22Rv1 (cell line): ENCODE data around the gene APBB2.

ENCODE experiments used
- H3K27ac ChIP-seq: fragments of 450-650 bp; 2 replicates; pipeline ENCODE4 v1.5.1; 2017
- ZFX ChIP-seq: fragments of 450-650 bp; IDR thresholded peaks from 2 replicates; pipeline ENCODE4 v1.6.1; 2017; ENCODE audit warnings: antibody characterized with exemption, borderline replicate concordance
- TF ChIP-seq, protein P1 (sequence below): fragments of 450-650 bp; IDR thresholded peaks from 2 replicates; pipeline ENCODE4 v1.5.1; 2017; ENCODE audit warnings: mild to moderate bottlenecking

The APBB2 gene

DNA sequence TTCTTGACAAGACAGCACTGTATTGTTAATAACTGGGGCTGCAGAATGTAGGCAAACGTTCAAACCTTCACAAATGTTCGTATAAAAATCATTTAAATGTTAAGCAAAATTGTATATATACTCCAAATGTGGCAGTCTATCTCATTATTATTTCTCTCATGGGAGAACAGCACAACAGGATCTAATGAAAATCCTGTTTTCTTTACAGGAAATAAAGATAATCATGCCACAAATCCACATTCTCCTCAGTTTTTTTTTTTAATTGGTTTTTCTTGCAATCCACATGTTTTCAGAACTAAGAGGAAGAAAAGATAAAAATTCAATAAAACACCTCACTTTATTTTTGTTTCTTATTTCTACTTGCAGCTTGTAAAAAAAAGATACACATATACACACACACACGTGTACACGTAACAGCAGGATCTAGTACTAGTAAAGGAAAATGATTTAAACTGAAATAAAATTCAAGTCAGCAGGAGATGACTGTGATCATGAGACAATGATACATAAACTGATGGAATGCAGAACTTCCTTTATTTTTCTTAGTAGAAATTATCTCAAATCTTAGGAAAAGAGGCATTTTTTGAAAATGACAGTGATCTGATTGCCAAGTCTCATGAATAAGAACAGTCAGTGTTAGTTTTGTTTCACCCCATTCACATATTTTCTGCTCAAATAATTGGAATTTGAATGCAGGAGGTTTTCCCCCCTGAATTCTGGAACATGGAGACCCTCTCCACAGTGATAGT is 11.3 kb downstream of the APBB2 start:
- TF ChIP-seq, protein P1, sequence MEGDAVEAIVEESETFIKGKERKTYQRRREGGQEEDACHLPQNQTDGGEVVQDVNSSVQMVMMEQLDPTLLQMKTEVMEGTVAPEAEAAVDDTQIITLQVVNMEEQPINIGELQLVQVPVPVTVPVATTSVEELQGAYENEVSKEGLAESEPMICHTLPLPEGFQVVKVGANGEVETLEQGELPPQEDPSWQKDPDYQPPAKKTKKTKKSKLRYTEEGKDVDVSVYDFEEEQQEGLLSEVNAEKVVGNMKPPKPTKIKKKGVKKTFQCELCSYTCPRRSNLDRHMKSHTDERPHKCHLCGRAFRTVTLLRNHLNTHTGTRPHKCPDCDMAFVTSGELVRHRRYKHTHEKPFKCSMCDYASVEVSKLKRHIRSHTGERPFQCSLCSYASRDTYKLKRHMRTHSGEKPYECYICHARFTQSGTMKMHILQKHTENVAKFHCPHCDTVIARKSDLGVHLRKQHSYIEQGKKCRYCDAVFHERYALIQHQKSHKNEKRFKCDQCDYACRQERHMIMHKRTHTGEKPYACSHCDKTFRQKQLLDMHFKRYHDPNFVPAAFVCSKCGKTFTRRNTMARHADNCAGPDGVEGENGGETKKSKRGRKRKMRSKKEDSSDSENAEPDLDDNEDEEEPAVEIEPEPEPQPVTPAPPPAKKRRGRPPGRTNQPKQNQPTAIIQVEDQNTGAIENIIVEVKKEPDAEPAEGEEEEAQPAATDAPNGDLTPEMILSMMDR, result no peak
- TF ChIP-seq ZFX, result no peak
- H3K27ac ChIP-seq, result no peak overlapping the region

DNA sequence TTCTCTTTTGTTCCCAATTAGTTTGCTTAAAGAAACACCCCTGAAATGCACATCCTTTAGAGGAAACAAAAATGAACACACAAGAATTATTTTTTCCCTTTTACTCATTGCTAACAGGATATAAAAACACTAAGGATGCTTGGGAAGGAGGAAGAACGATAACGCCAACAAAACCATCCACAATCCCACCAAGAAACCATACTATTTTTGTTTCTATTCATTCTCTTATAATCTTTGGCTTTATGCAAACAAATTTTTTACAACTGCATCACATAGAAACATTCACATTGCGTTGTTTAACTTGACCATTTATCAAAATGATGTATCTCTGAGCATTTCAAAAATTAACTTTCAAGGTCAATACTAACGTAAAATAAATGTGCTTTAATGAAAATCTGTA is 12.0 kb downstream of the APBB2 start:
- TF ChIP-seq, protein P1, result no peak
- no peak for TF ChIP-seq ZFX
- no peak overlapping the region for H3K27ac ChIP-seq

DNA sequence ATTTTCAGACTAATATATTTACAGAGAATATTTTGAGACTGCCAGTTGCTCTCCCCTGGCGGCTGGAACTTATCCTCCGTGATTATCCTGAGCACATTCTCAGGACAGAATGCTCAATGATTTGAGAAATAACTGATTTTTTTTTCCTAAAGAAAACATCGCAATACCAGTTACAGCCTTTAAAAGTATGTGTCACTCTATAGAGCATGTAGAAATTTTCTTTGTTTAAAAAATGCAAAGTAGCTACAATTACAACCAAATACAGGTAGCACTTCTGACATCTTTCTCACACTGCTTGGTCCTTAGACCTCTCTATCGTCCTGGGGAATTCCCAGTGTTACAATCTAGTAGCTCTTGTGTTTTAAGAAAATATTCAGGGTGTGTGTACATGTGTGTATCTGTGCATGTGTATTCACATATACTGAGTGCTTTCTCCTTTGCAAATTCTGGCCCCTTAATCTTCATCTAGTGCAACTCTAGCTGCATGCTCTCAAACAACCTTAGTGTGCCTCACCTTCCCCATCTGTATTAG is 13.8 kb downstream of the APBB2 start:
- no peak overlapping the region for H3K27ac ChIP-seq
- no peak for TF ChIP-seq ZFX
- TF ChIP-seq, protein P1, result no peak

DNA sequence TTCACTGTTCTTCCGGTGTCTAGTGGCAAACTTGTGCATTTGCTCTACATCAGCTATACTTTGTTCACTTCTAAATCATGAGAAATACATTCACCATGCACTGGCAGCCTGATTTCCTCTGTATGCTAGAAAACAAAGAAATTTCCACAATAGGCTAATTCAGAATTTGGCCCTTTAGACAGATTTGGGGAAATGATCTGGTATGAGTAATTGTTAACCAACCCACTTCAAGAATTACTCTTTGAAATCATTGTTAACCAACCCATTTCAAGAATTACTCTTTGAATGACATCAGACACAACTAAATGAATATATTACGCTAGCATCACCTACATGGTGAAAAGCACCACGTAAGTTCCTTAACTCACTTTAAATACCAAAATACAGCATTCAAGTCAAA is 14.6 kb downstream of the APBB2 start:
- TF ChIP-seq ZFX, result no peak
- TF ChIP-seq, protein P1, result no peak
- H3K27ac ChIP-seq, result no peak overlapping the region

DNA sequence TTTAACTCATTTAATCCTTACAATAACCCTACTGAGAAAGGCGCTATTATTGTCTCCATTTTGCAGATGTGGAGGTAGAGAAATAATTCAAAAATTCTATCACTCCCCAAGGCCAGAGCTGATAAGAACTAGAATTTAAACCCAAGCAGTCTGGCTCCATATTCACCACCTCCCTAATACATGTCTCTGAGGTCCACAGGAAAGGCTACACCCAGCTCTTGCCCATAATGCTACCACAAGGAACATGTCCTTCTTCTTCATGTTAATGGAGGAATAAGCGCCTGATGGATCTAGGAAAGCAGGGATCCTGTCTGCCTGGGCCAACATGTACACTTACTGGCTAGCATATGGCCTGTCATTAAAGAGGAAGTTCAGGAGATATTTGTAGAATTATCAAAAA is 16.3 kb downstream of the APBB2 start:
- no peak for TF ChIP-seq ZFX
- TF ChIP-seq, protein P1, result no peak
- H3K27ac ChIP-seq, result no peak overlapping the region

DNA sequence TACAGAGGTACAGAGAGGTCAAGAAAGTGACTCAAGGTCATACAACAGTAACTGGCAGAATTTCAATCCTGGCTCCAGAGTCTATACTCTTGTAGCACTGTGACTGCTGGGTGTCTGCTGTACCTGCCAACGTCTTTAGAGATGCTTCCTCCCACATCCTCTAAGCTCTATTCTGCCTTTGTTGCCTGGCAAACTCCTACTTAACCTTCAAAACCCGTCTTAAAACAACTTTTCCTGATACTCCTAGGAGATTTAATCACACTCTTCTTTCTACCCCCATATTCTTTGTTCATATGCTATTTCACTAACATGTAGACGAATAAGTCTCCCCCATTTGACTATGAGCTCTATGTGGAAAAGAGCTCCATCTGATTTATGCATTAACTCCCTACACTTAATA is 16.8 kb downstream of the APBB2 start:
- H3K27ac ChIP-seq, result no peak overlapping the region
- TF ChIP-seq, protein P1, result no peak
- no peak for TF ChIP-seq ZFX

DNA sequence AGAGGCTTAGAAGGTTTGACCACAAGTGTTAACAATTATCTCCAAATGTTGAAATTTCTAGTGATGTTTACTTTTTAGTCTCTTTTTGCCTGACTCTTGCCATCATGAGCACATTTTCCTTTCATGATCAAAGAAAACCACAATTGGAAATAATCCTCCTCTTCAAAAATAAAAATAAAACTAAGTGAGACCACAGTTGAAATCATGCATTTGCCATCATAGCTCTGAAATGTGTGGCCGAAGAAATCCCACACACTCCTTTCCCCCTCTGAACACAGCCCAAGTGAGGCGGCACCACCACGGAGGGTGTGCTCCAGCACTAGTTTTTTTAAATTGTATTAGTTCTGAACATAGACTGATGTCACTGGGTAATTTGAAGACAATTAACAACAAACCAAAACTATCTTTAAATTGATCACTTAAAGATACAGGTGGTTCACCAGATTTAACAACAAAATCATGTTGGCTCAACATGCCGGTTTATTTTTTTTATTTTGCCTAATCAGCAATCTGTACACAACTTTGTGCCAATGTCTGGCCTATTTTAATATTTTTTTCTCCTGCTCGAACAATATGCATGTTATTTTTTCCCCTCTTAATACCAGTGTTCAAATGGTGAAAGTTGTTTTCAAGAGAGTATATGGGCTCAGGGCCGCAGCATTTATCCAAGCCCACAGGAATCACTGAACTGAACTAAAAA is 17.6 kb downstream of the APBB2 start:
- no peak overlapping the region for H3K27ac ChIP-seq
- TF ChIP-seq, protein P1, result no peak
- TF ChIP-seq ZFX, result no peak
